Fibroblast of skin of right quadriceps (primary cell): ENCODE results near the gene NRXN3.

Experiments
- DNase-seq: peaks from one replicate; pipeline ENCODE4 v3.0.0-alpha.2; 2013

NRXN3 gene

GRCh38 chr14:78849952-78850351, 679.8 kb downstream of the NRXN3 start:
- DNase-seq = no peak

- DNase-seq = no peak
Observed at GRCh38 chr14:78851189-78851588, 681.0 kb downstream of the NRXN3 start.

GRCh38 chr14:78852040-78852439, 681.9 kb downstream of the NRXN3 start:
- no peak for DNase-seq

- no peak for DNase-seq
Observed at GRCh38 chr14:78857974-78858373, 687.8 kb downstream of the NRXN3 start.

- DNase-seq = peak; percentile 26
Observed at GRCh38 chr14:78863143-78863542, 693.0 kb downstream of the NRXN3 start.

GRCh38 chr14:78872837-78873236, 702.7 kb downstream of the NRXN3 start:
- no peak for DNase-seq

GRCh38 chr14:78873581-78873980, 703.4 kb downstream of the NRXN3 start:
- DNase-seq = no peak

- DNase-seq = no peak
Observed at GRCh38 chr14:78875049-78875448, 704.9 kb downstream of the NRXN3 start.

- no peak for DNase-seq
Observed at GRCh38 chr14:78885884-78886283, 715.7 kb downstream of the NRXN3 start.

- no peak for DNase-seq
Observed at GRCh38 chr14:78897443-78897842, 727.3 kb downstream of the NRXN3 start.

GRCh38 chr14:78902010-78902623, 731.9 kb downstream of the NRXN3 start:
- DNase-seq = peak; percentile 26

GRCh38 chr14:78904094-78904493, 733.9 kb downstream of the NRXN3 start:
- no peak for DNase-seq

GRCh38 chr14:78917462-78917861, 747.3 kb downstream of the NRXN3 start:
- no peak for DNase-seq

- DNase-seq = peak; percentile 88
Observed at GRCh38 chr14:78921856-78922255, 751.7 kb downstream of the NRXN3 start.

- DNase-seq = no peak
Observed at GRCh38 chr14:78927261-78927660, 757.1 kb downstream of the NRXN3 start.

- no peak for DNase-seq
Observed at GRCh38 chr14:78933166-78933565, 763.0 kb downstream of the NRXN3 start.

GRCh38 chr14:78933948-78934524, 763.9 kb downstream of the NRXN3 start:
- peak; percentile 44 for DNase-seq

GRCh38 chr14:78946949-78947348, 776.8 kb downstream of the NRXN3 start:
- DNase-seq = no peak

GRCh38 chr14:78947681-78948080, 777.5 kb downstream of the NRXN3 start:
- no peak for DNase-seq

GRCh38 chr14:78950649-78951048, 780.5 kb downstream of the NRXN3 start:
- peak; percentile 51 for DNase-seq

GRCh38 chr14:78951602-78952001, 781.4 kb downstream of the NRXN3 start:
- no peak for DNase-seq

- DNase-seq = peak; percentile 76
Observed at GRCh38 chr14:78959674-78960264, 789.6 kb downstream of the NRXN3 start.

- peak; percentile 85 for DNase-seq
Observed at GRCh38 chr14:78967111-78967809, 797.1 kb downstream of the NRXN3 start.

- DNase-seq = no peak
Observed at GRCh38 chr14:78968265-78968664, 798.1 kb downstream of the NRXN3 start.
